NCI-H146 treated with DMSO at 0.1 percent for 48 hours (cell line): Measurements from ENCODE around the gene LMBR1.
"Not testable (repeated sequence)": the region's sequence is repeated elsewhere in the genome, so short reads cannot be mapped to it uniquely, and the experiment has no call there.

Experiments used
- DNase-seq: peaks from one replicate; lab custom pipeline; 2025; ENCODE audit not compliant: unreplicated experiment; lab: John Stamatoyannopoulos, UW

The LMBR1 gene

DNA sequence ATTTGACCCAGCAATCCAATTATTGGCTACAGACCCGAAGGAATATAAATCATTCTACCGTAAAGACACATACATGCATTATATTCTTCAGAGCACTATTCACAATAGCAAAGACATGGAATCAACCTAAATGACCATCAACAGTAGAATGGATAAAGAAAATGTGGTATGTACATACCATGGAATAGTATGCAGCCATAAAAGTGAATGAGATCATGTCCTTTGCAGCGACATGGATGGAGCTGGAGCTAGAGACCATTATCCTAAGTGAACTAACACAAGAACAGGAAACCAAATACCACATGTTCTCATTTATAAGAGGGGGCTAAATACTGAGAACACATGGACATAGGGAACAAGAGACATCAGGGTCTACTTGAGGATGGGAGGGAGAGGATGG lies 44.0 kb downstream of the LMBR1 start:
- DNase-seq: no peak

DNA sequence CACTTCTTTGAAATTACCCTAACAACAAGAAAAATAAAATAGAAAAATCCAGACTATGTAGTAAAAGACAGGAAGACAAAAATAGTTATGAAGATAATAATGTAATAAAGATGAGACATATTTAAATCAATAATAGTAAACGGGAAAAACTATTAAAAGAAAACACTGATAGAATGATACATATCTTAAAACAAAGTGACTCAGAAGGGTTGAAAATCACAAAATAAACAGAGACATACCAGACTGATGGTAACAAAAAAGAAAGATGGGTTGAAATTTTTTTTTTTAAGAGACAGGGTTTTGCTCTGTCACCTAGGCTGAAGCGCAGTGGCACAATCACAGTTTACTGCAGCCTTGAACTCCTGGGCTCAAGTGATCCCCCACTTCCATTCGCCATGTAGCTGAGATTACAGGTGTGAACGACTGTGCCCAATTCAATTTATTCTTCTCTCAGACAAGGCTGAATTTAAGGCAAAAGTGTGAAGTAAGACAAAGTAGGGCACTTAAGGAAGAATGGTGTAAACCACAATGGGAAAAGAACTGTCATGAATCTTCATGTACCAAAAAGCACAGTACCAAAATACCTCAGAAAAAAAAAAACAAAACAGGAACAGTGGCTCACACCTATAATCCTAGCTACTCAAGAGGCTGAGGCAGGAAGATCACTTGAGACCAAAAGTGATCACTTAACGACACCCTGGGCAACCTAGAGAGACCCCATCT lies 47.4 kb downstream of the LMBR1 start:
- DNase-seq: no peak

DNA sequence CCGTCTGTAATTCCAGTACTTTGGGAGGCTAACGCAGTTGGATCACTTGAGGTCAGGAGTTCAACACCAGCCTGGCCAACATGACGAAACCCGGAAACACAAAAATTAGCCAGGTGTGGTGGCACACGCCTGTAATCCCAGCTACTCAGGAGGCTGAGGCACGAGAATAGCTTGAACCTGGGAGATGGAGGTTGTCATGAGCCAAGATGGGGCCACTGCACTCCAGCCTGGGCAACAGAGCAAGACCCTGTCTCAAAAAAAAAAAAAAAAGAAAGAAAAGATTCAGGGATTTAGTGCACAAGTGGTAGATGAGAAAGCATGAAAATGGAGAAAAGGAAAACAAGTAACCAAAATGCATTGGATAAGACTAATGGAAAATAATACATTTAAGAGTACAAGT lies 49.4 kb downstream of the LMBR1 start:
- DNase-seq: not testable (repeated sequence)

DNA sequence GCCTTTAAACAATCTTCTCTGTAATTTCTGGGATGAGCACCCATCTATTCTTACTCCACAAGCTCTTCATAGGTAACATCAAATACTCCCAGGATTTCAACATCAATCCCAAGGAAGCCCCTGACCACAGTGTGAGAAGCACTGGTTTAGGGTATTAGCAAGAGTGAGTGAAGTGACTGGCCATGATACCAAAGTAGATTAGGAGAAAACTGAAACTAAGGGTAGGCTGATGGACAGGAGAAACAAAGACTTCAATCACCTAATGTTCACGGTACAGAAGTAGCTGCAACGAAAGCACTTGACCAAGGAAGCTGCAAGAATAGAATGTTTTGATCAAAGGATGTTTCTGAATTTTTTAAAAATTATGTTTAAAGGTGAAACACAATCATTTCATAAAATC lies 49.8 kb downstream of the LMBR1 start:
- DNase-seq: no peak

DNA sequence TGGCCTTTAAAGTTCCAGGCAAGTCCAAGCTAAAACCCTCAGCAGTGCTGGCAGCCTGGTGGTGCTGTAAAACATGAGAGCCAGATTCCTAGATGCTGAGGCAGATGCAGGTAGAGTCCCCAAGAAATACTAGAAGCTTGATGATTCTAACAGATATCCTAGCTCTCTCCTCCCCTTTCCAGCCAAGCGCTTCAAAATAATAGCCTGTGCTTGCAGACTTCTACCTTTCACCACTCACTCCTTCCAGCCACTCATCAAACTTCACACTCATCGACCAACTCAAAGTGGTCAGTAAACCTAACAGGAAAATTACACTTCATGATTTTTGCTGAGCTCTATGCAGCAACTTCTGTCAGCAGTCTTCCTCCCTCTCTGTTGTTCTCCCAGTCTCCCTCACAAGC lies 50.2 kb downstream of the LMBR1 start:
- no peak for DNase-seq

DNA sequence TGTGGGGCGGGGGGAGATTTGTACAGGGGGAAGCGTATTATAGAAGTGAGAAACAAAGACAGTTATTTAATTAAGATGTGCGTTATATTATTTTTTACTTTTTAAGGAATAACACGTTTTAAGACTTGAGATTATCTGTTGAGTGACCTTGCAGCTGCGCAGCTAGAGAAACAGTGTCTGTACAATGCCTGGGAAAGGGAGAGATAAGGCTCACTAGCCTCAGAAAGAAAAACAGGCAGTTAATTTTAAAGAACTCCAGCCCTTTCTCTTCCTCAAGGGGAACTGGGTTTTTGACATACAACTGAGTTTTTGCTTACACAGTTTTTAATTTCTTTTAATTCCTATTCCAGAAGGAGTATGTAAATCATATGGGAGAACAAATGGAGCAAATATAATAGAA lies 50.7 kb downstream of the LMBR1 start:
- DNase-seq: no peak

DNA sequence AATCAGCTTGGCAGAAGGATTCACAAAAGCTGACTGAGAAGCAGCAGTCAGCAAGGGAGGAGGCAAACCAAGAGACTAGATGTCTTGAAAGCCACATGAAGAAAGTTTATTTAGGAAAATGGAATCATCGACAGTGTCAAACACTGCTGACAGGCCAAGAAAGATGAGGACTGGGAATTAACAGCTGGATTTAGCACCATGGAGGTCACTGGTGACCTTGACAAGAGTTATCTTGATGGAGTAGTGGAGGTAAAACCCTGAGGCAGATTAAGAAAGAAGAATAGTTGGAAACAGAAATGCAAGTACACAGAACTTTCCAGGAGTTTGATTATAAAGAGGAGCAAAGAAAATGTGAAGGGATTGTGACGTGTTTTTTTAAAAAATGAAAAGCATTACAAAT lies 51.5 kb downstream of the LMBR1 start:
- DNase-seq: no peak

DNA sequence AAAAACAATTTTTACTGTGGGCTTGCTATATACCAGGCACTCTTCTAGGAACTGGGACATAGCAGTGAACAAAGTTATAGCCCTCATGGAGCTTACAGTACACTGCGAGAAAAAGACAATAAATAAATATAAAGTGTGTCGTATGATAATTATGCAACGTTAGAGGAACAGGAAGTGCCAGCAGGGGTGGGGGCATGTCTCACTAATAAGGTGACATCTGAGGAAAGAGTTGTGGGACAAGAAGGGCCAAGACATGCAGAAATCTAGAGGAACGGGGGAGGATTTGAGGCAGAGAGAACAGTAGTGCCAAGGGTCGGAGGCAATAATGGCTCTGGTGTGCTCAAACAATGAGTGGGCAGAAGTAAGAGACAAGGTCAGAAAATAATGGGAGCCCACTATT lies 52.8 kb downstream of the LMBR1 start:
- no peak for DNase-seq

DNA sequence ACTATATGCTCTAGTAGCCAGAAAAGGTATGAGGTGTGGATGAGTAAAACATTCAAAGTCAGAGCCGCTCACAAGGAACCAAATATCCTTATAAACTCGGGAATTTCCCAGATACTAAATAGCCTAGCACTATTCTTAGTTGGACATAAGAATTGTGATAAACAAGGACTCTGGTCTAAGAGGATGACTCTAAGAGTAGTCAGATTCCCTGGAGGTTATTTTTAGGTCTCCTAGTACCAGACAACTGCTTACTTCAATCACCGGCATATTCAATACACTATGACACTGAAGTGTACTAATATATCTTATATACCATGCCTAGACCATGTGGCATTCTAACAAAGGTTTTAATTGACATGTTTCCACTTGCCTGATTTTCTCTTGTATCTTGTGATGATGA lies 56.5 kb downstream of the LMBR1 start:
- DNase-seq: no peak

DNA sequence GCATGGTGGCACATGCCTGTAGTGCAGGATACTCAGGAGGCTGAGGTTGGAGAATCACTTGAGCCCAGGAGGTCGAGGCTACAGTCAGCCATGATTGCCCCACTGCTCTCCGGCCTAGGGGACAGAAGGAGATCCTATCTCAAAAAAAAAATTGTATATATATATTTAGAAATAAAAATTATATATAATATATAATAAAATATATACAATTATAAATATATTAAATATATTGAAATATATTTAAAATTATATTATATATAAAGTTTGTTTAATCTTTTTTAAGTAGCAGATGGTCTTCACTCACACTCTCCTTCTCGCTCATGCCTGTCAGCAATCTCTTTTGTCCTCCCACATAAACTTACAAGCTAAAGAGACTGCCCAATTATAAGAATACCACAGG lies 58.5 kb downstream of the LMBR1 start:
- no peak for DNase-seq

DNA sequence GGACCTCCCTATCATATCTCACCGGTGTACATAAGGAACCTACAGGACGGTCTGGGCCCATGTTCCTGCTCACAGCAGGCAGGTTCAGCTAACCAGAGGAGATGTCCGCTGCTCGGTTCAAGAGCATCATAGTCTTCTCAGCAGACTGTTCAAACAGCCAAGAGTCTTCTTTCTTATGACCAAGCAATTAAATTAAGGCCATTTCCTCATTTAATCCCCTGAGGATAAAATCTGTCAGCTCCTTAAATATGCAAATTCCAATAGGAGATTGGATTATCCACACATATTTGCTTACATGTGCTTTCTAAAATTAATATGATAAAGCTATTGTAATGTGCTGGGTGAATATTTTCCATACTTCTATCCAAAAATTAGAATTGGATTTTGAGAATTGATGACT lies 59.7 kb downstream of the LMBR1 start:
- no peak for DNase-seq

DNA sequence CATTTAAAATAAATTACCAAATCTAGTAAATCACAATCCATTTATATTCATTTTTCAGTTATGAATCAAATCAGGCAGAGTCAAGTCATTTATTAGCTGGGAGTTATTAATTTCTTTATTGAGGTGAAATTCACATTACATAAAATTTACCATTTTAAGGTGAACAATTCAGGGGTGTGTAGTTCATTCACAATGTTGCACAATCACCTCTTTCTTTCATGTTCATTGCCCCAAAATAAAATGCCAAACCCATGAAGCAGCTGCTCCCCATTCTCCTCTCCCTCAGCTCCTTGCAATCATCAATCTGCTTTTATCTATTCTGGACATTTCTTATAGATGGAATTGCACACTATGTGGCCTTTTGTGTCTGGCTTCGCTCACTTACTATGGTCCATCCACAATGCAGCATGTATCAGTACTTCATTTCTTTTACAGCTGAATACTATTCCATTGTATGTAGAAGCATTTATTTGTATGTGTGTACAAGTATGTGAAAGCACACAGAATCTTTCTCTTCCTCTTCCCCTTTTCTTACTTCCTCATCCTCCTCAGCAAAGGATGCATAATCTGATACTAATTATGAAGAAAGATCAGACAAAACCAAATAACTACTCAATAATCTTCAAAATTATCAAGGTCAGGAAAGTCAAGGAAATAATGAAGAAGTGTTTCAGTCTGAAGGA lies 60.6 kb downstream of the LMBR1 start:
- no peak for DNase-seq

DNA sequence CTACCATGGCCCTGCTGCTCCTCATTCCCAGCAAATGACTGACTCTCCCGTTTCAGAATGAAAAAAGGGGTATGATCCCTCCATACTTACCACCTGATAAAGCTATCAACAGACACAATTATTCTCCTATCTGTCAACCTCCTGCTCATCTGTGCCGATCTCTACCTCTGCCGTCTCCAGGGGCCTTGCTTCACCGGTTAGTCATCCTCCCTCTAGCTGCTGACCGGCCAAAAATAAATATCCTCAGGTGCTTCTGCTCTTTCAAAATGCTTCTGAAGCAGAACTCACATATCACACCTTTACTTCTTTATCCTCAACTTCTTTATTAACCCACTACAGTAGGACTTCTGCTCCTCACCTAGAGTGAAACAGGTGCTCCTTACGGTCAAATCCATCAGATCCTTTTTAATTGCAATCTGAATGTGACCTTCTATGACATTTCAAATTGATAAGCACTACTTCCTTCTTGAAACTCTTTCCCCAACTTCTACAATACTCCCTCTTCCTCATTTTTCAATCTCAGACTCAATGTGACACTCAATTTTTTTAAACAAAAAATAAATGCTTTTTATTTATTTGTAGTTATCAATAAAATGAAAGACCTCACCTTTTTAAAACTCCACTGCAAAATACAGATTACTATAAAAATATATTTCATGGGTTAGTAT lies 63.2 kb downstream of the LMBR1 start:
- DNase-seq: no peak

DNA sequence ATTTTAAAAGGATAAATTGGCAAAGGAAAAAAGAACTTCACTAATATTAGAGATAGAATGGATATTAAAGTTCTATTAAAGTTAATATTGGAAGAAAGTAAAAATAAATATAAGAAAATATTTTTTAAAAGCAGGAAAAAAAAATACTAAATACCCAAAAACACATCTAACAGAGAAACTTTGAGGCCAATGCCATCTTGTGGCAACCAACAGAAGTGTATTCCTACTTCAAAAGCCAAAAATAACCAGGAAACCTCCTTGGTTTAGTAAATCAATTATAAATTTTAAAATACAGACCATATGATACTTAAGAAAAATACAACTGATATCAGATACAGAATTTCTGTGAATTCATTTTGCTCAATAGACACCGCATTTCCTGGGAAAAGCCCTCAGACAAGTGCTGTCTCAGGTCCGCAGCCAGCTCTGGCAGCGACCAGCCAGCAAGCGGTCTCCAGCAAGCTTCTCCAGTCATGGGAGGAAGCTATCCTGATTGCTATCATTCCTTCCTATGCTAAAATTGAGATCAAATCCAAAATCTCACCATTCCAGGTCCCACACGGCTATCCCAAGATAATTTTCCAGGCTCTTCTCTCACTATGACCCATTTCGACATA lies 65.3 kb downstream of the LMBR1 start:
- no peak for DNase-seq

DNA sequence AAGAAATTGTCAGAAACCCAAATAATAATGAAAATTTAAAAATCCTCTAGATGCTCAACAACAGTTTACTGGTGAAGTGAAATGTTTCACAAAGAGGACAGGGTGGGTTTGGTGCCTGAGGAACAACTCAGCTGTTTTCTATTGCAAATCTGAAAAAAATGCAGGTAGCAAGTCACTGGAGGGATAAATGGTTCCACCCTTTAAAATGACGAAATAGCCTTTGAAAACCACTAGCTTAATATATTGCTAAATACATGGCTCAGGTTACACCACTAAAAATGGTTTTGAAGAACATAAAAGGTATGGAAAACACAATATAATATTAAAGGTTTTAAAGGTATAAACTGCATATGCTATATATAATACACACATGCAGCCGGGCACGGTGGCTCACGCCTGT lies 69.5 kb downstream of the LMBR1 start:
- no peak for DNase-seq

DNA sequence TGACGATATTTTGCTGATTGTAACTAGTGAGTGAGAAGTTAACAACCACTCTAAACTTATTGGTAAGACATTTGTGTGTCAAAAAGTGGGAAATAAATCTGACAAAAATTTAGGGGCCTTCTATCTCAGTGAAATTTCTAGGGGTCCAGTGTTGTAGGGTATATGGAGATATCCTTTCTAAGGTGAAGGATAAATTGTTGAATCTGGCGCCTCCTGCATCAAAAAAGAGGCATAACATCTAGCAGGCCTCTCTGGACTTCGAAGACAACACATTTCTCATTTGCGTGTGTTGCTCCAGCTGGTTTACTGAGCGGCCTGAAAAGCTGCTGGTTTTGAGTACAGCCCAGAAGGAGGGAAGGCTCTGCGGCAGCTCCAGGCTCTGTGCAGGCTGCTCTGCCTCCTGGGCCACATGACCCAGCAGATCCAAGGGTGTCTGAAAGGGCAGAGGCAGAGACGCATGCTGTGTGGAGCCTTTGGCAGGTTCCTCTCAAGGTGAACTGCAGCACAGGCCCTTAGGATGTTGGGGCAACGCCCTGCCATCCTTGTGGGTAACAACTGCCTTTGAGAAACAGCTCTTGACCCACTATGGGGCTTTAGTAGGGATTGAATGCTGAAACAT lies 72.4 kb downstream of the LMBR1 start:
- no peak for DNase-seq

DNA sequence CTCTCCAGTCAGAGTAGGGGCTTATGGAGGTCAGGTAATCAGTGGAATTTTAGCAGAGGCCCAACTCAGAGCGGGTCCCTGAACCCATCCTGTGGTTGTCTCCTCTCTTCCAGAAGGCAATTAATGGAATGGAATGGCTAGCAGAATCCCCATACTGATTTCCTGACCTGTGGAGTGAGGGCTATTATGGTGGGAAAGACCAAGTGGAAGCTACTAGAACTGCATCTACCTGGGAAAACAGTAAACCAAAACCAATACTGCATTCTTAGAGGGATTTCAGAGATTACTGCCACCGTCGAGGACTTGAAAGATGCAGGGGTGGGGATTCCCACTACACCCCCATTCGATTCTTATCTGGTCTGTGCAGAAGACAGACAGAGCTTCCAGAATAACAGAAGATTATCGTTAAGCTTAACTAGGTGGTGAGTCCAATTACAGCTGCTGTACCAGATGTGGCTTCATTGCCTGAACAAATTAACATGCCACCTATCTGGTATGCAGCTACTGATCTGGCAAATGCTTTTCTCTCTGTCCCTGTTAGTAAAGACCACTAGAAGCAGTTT lies 73.2 kb downstream of the LMBR1 start:
- DNase-seq: no peak

DNA sequence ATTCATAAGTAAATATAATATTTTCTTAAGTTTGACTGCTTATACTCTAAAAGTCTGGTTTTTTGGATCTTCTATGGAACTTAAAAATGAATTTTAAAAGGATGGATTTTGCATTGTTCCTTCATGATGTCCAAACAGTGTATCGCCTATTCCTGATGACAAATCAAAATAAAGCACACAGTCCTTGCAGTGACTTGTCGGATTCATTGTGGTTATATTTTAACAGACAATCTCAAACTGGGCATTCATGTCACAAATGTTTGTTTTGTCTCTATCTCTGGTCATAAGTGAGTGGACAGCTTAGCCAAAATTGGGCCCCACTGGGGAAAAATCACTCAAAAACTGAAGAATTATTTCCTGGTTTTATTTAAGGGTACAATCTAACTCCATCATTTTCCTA lies 74.8 kb downstream of the LMBR1 start:
- DNase-seq: no peak

DNA sequence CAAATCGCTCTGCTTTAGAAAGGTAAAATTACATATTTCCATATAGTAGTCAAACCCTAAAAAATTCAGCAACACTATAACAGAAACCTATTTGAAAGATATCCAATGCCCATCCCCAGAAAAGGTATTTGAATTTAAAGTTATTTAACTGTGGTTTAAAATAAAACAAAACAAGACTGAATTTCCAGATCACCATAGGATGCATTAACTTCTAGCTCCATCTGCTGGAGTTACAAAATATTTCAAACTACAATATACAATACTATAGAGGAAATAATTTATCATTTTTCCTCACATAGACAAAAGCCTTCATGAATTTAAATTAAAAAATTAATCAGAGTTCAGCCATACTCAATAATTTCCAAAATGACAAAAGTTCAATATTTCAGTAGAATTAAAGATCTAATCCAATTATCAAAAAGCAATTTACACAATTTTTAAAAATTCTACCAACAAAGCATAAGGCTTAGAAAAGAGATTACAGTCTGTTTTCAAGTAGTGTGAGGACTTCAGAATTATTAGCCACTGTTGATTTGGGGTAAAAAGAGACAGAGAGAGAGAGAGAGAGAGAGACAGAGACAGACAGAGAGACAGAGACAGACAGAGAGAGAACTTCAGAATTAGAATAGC lies 75.9 kb downstream of the LMBR1 start:
- DNase-seq: no peak

DNA sequence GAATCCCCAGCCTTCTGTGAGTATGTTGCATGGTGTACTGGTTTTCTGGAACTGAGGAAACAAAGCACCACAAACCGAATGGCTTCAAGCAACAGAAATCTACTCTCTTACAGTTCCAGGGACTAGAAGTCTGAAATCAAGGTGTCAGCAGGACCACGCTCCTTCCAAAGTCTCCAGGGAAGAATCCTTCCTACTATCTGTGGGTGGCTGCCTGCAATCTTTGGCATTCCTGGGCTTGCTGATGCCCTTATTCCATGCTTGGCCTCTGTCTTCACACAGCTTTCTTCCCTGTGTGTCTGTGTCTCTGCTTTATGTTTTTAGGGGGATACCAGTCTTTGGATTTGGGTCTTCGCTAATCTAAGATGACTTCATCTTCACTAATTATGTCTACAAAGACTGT lies 81.3 kb downstream of the LMBR1 start:
- DNase-seq: no peak

DNA sequence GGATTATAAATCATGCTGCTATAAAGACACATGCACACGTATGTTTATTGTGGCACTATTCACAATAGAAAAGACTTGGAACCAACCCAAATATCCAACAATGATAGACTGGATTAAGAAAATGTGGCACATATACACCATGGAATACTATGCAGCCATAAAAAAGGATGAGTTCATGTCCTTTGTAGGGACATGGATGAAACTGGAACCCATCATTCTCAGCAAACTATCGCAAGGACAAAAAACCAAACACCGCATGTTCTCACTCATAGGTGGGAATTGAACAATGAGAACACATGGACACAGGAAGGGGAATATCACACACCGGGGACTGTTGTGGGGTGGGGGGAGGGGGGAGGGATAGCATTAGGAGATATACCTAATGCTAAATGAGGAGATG lies 89.3 kb downstream of the LMBR1 start:
- not testable (repeated sequence) for DNase-seq
